ENCODE data around the gene ERRFI1. TPM values are rescaled to one million over a fixed set of nuclear protein-coding genes. Genes with fewer than 3 reads are reported as not detected.

The ERRFI1 gene
- total RNA-seq, 1 experiment from 2014 or later: 66.9 TPM

- Histone ChIP-seq H3K27me3 (no peaks in the 10 kb centered on the region), H3K36me3 (peaks cover 85% of the 10 kb centered on the region), H3K4me3 (no peak overlapping the region), H3K9me3 (no peaks in the 10 kb centered on the region)
- no peak for DNase-seq
Measured at GRCh38 chr1:8013800-8014199, 12.3 kb downstream of the ERRFI1 start.

DNA sequence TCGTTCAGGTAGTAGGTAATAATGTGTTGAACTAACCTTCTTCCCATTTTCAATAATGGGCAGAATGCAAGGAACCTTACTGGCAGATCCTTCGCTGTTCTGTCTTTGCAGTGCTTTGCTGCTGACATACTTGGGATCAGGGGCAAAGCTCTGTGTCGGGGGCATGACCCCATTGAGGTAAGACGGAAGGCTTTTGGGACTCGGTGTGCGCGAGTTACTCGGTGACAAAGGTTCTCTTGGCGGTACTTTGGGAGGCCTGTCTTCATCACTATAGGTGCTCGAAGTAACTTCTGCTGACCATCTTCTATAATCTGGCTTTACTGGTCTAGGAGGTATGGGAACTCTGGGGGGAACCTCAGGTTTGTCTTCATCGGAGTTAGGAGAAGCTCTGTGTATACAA lies 12.7 kb downstream of the ERRFI1 start:
- no peak overlapping the region for H3K4me3 ChIP-seq
- no peaks in the 10 kb centered on the region for H3K27me3 ChIP-seq
- peaks cover 88% of the 10 kb centered on the region for H3K36me3 ChIP-seq
- no peaks in the 10 kb centered on the region for H3K9me3 ChIP-seq
- no peak for DNase-seq

DNA sequence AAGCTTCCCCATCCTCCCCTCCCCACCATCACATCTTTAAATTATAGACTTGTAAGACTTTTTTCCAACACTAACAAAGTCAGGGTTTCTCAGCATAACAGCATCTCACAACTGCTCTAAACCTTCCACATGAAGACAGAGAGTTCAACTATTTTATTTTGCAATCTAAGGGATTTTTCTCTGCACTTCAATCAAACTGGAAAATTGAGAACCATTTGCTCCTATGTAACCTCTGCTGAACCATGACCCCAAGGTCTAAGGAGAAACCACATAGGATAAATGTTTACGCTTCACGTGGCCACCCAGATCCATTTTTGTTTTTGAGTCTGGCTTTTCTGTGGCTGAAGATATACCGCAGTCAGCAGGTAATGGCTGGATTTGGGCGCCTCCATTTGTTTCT lies 13.2 kb downstream of the ERRFI1 start:
- H3K9me3 ChIP-seq: no peaks in the 10 kb centered on the region
- no peak for DNase-seq
- no peak overlapping the region for H3K4me3 ChIP-seq
- H3K27me3 ChIP-seq: no peaks in the 10 kb centered on the region
- H3K36me3 ChIP-seq: peaks cover 88% of the 10 kb centered on the region

GRCh38 chr1:8011923-8012858 lies 13.9 kb downstream of the ERRFI1 start:
- no peak for DNase-seq
- Histone ChIP-seq H3K4me3 (no peak overlapping the region), H3K9me3 (no peaks in the 10 kb centered on the region), H3K36me3 (peaks cover 83% of the 10 kb centered on the region), H3K27me3 (no peaks in the 10 kb centered on the region)

GRCh38 chr1:8011016-8011415 lies 15.1 kb downstream of the ERRFI1 start:
- Histone ChIP-seq H3K9me3 (no peaks in the 10 kb centered on the region), H3K36me3 (peaks cover 77% of the 10 kb centered on the region), H3K27me3 (no peaks in the 10 kb centered on the region), H3K4me3 (no peak overlapping the region)
- DNase-seq: no peak

DNA sequence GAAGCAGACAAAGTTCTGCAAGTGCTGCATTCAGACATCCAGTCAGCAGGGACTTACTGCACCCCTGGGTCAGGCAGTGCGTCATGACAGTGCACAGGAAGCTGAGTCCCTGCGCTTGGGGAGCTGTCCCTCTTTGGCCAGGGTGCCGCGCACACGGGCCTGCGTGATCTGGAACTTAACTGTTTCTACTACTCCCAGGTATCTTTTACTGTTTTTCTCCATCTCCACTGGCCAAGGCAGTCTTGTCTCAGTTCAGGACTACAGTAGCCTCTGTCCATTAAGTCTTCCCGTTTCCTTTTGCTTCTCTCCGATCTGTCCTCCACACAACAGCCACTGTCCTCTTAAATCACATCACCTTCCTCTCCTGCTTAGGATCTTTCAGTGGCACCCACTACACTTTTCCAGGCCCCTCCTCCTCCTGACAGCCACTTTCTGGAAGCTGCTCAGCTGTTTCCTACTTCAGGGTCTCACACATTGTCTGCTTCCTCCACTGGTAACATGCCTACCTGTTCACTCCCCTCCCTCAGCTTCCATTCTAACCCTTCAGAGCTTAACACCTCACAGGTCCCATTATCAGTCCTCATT lies 15.9 kb downstream of the ERRFI1 start:
- H3K36me3 ChIP-seq: peaks cover 69% of the 10 kb centered on the region
- H3K27me3 ChIP-seq: no peaks in the 10 kb centered on the region
- no peaks in the 10 kb centered on the region for H3K9me3 ChIP-seq
- no peak overlapping the region for H3K4me3 ChIP-seq
- no peak for DNase-seq

- H3K27me3 ChIP-seq: no peaks in the 10 kb centered on the region
- no peaks in the 10 kb centered on the region for H3K9me3 ChIP-seq
- no peak for DNase-seq
- peaks cover 60% of the 10 kb centered on the region for H3K36me3 ChIP-seq
- H3K4me3 ChIP-seq: no peak overlapping the region
Measured at GRCh38 chr1:8009043-8010002, 16.8 kb downstream of the ERRFI1 start.

GRCh38 chr1:8006037-8006963 lies 19.8 kb downstream of the ERRFI1 start:
- peaks cover 35% of the 10 kb centered on the region for H3K36me3 ChIP-seq
- no peaks in the 10 kb centered on the region for H3K27me3 ChIP-seq
- no peak for DNase-seq
- H3K4me3 ChIP-seq: no peak overlapping the region
- no peaks in the 10 kb centered on the region for H3K9me3 ChIP-seq

DNA sequence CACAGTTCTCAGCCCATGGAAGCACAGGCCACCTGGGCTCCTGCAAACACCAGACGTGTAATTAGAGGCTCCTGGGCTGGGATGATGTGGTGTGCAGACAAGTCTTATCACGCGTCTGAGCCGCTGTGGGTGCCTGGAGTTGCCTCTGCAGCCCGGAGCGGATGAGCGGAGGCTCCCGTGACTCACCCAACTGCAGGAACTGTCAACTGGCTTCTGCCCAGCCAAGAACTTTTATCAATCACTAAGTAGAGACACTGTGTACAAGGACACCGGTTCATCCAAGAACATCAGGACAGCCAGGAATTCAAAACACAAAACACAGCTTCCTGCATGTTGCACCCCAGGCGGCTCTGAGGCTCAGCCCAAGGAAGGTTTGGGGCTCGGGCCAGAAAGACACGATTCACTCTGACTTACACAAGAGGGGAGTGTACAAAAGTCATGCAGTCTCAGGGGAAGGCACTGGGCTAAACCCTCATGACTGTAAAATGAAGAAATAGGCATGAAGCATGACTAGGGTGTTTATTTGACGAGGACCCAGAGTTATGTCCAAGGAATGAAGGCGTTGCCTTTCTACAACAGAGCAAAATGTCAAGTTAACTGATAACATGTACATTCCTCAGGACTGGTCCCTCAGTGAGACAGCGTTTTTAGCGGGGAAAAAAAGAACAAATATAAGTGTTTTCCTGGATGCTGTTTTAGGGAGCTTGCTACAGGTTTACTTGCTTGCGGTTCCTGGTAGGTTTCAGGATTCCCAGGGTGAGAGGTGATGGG lies 21.1 kb downstream of the ERRFI1 start:
- no peak overlapping the region for H3K4me3 ChIP-seq
- no peaks in the 10 kb centered on the region for H3K27me3 ChIP-seq
- peak; percentile 86 for DNase-seq
- H3K36me3 ChIP-seq: peaks cover 22% of the 10 kb centered on the region
- H3K9me3 ChIP-seq: no peaks in the 10 kb centered on the region

- H3K9me3 ChIP-seq: no peaks in the 10 kb centered on the region
- DNase-seq: no peak
- no peaks in the 10 kb centered on the region for H3K27me3 ChIP-seq
- H3K4me3 ChIP-seq: no peak overlapping the region
- H3K36me3 ChIP-seq: peaks cover 15% of the 10 kb centered on the region
Measured at GRCh38 chr1:8004113-8004802, 21.9 kb downstream of the ERRFI1 start.

- Histone ChIP-seq H3K9me3 (no peaks in the 10 kb centered on the region), H3K36me3 (peaks cover 9% of the 10 kb centered on the region), H3K27me3 (no peaks in the 10 kb centered on the region), H3K4me3 (no peak overlapping the region)
- no peak for DNase-seq
Measured at GRCh38 chr1:8003438-8004112, 22.5 kb downstream of the ERRFI1 start.

DNA sequence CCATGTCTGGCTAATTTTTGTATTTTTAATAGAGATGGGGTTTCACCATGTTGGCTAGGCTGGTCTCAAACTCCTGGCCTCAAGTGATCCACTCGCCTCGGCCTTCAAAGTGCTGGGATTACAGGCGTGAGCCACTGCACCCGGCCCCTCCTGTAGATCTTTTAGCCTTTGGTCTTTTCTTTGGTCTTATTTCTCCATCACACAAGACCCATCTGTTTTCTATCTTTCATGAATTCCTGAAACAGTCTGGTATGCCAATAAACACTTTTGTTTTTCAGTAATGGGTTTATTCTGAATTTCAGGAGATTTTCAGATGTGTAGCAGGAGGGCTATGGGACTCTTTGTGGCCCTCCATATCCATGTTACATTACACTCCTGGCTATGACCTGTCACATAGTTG lies 23.2 kb downstream of the ERRFI1 start:
- Histone ChIP-seq H3K36me3 (peaks cover 5% of the 10 kb centered on the region), H3K27me3 (no peaks in the 10 kb centered on the region), H3K9me3 (no peaks in the 10 kb centered on the region), H3K4me3 (no peak overlapping the region)
- DNase-seq: no peak

DNA sequence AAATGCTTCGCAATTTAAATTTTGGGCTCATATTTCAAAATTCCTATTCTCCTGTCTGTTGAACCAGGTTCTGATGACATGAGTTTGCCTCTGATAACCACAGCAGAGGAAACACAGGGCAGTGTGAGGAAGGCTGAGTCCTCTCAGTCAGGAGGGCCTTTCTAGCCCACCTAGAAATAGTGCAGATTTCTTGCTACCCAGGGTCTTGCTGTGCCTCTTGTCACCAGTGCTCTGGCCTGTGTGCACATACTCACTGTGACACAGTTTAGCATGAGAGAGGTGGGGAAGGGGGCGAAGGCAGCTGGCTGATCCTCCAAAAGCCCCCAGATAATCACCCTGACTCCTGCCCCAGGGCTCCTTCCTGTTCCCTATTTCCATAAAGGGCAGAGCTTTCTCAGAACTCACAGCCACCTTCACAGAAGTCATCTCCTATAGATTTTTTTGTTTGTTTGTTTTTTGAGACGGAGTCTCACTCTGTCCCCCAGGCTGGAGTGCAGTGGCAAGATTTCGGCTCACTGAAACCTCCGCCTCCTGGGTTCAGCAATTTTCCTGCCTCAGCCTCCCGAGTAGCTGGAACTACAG lies 23.7 kb downstream of the ERRFI1 start:
- H3K4me3 ChIP-seq: no peak overlapping the region
- H3K27me3 ChIP-seq: no peaks in the 10 kb centered on the region
- DNase-seq: no peak
- H3K9me3 ChIP-seq: no peaks in the 10 kb centered on the region
- H3K36me3 ChIP-seq: peaks cover 7% of the 10 kb centered on the region

DNA sequence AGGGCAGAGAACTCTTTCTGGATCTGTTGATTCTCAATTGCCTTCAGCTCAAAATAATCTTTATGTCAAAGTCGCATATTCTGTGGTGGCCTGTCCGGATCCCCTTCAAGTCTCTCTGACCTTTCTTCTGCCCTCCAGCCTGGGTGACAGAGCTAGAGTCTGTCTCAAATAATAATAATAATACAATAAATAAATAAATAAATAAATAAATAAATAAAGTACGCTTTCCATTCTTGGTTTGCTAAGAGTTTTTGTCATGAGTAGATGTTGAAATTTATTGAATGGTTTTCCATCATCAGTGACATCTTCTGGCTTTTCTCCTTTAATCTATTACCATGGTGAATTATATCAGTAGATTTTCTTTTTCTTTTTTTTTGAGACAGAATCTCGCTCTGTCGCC lies 30.7 kb downstream of the ERRFI1 start:
- Histone ChIP-seq H3K27me3 (no peaks in the 10 kb centered on the region), H3K36me3 (peaks cover 7% of the 10 kb centered on the region), H3K9me3 (no peaks in the 10 kb centered on the region), H3K4me3 (no peak overlapping the region)
- no peak for DNase-seq

Data from MG63 (cell line).